ENCODE measurements around the gene OTX1. TPM values are rescaled to one million over a fixed set of nuclear protein-coding genes. Genes with fewer than 3 reads are reported as not detected.

Gene OTX1
- total and polyA plus RNA-seq, 2 of the 4 experiments (the other 2 are of a cell fraction) = 0.03 TPM; not detected in 1

DNA sequence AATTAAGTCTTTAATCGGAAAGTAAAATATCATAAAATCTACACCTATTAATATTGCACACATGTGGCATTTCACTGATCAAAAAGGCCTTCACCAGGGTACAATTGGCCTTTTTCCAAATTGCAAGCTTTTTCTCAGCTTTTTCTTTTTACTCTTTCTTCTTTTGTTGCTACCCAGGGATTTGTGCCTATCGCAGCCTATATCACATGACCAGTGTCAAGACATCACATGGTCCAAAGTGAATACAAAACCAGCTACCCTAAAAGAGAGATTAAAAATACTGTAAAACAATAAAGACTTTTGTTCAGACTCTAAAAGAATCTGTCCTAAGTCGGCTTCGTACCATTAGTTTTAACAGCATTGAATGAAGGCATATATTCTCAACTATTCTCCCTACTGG, 15.0 kb upstream of the OTX1 start:
- Histone ChIP-seq H3K4me2 (ENCODE audit: low read depth, low read length) (no peak overlapping the region), H3K36me3 (ENCODE audit: control insufficient read depth, insufficient read depth, low read length) (no peaks in the 10 kb centered on the region), H3K4ac (ENCODE audit: low read depth, low read length) (no peak overlapping the region), H3K14ac (replicated peaks; ENCODE audit: low read depth, low read length) (no peak overlapping the region), H2AK5ac (ENCODE audit: low read depth, low read length) (no peak overlapping the region), H2AK9ac (replicated peaks; ENCODE audit: low read depth, low read length, poor library complexity) (no peak overlapping the region), H3K23ac (ENCODE audit: low read depth, low read length) (no peak overlapping the region), H2BK120ac (ENCODE audit: low read depth, low read length) (no peak overlapping the region), H3K4me3 (ENCODE audit: insufficient read depth, low read depth, low read length) (no peak overlapping the region), H3K9me3 (ENCODE audit: control insufficient read depth, insufficient read depth, low read length) (no peaks in the 10 kb centered on the region), H2BK20ac (ENCODE audit: low read depth, low read length) (no peak overlapping the region), H4K91ac (ENCODE audit: insufficient read depth, low read depth, low read length) (no peak overlapping the region), H3K4me1 (ENCODE audit: control insufficient read depth, insufficient read depth, low read length) (no peaks in the 10 kb centered on the region), H2BK15ac (ENCODE audit: low read depth, low read length) (no peak overlapping the region), H3K18ac (ENCODE audit: low read depth, low read length) (no peak overlapping the region), H3K27ac (ENCODE audit: insufficient read depth, low read length) (no peak overlapping the region), H3K56ac (ENCODE audit: extremely low read depth, insufficient read depth, low read length) (no peak overlapping the region), H3K9ac (ENCODE audit: low read depth, low read length) (no peak overlapping the region), H3K79me1 (ENCODE audit: low read depth in 1 of 2, low read length in 2 of 2) (no peaks in the 10 kb centered on the region; a peak in 1 of 4 replicates), H4K8ac (ENCODE audit: low read depth in 2 of 2, low read length in 2 of 2) (no peak overlapping the region), H4K20me1 (ENCODE audit: insufficient read depth, low read length) (no peaks in the 10 kb centered on the region), H3K27me3 (ENCODE audit: control insufficient read depth, insufficient read depth, low read length) (no peaks in the 10 kb centered on the region), H2BK5ac (ENCODE audit: low read depth, low read length, poor library complexity, severe bottlenecking) (no peak overlapping the region), H4K5ac (ENCODE audit: low read depth, low read length) (no peak overlapping the region), H3K9me1 (ENCODE audit: insufficient read depth, low read length) (peaks cover 3% of the 10 kb centered on the region; the same call in 1 of the 2 replicates), H2AFZ (replicated peaks; ENCODE audit: low read length, poor library complexity) (no peak overlapping the region)
- POLR2A ChIA-PET (ENCODE audit: unreplicated experiment) = no interaction called here
- in situ Hi-C loops (cut with MboI; ENCODE audit: low sequenced_read_pairs) = loop anchor here (25.0 kb wide), 1 partner anchor 573 kb away; no protein-coding TSS in a partner anchor
- BruUV-seq (replicated peaks) = no TSS peak
- CTCF ChIA-PET = no interaction called here
- no peak for DNase-seq
- TF ChIP-seq CHD1 (IDR thresholded peaks at IDR 0.05; ENCODE audit: low read depth, low read length) = no peak
- no peak for TF ChIP-seq SMC3 (IDR thresholded peaks at IDR 0.05; ENCODE audit: low read depth, low read length)
- no peak for TF ChIP-seq ELK1 (IDR thresholded peaks at IDR 0.05; ENCODE audit: borderline replicate concordance, low read depth, low read length)
- no peak for TF ChIP-seq NFE2L2 (IDR thresholded peaks at IDR 0.05; ENCODE audit: low read depth, low read length)
- TF ChIP-seq CEBPB (IDR thresholded peaks at IDR 0.05; ENCODE audit: low read depth, low read length) = no peak
- TF ChIP-seq MAFK (IDR thresholded peaks at IDR 0.05; ENCODE audit: low read depth, low read length) = no peak
- TF ChIP-seq RCOR1 (IDR thresholded peaks at IDR 0.05; ENCODE audit: insufficient replicate concordance, low read length) = no peak
- no peak for TF ChIP-seq MXI1 (IDR thresholded peaks at IDR 0.05; ENCODE audit: borderline replicate concordance, low read depth, low read length)
- TF ChIP-seq MAZ (IDR thresholded peaks at IDR 0.05; ENCODE audit: borderline replicate concordance, low read depth, low read length) = no peak
- no peak for TF ChIP-seq RAD21 (IDR thresholded peaks at IDR 0.05; ENCODE audit: low read length)
- no peak for TF ChIP-seq RFX5 (IDR thresholded peaks at IDR 0.05; ENCODE audit: low read depth, low read length)
- TF ChIP-seq CTCF (conservative IDR thresholded peaks at IDR 0.05; ENCODE audit: low read depth, low read length) = no peak
- no peak for TF ChIP-seq FOS (IDR thresholded peaks at IDR 0.05; ENCODE audit: low read depth, low read length)
- dilution Hi-C loops (cut with HindIII; ENCODE audit: low sequenced_read_pairs, unreplicated experiment) = no loop called here
- WGBS, 2 experiments (ENCODE audit: extremely low coverage in 2 of 2, insufficient read length in 1 of 2) = 100% methylated on average over 1 of the region's 4 CpGs; no CpG with 5 or more reads in 1 of the 2 experiments
- ATAC-seq (ENCODE audit: low read depth) = no peak
- intact Hi-C loops (cut with micrococcal nuclease) = no loop called here

Data from IMR-90 (cell line).